ENCODE measurements around the gene OR10V1. TPM values are rescaled to one million over a fixed set of nuclear protein-coding genes. Genes with fewer than 3 reads are reported as not detected.

Gene OR10V1
- total RNA-seq, 1 donor from 2014 or later = not detected

GRCh38 chr11:59668950-59669610, 44.6 kb downstream of the OR10V1 start, which contains the start of gene PATL1:
PATL1 (minus strand) TSS chr11:59669037; CDS start chr11:59668895, 142 bp downstream.
- peak; percentile 98 to 99 for DNase-seq (ENCODE audit: low read depth in 2 of 2)

- peak in 1 of 2 donors; percentile 50 for DNase-seq (ENCODE audit: low read depth in 2 of 2)
Measured at GRCh38 chr11:59668188-59668949, 45.3 kb downstream of the OR10V1 start.

GRCh38 chr11:59667812-59668187, 45.8 kb downstream of the OR10V1 start:
- no peak for DNase-seq (ENCODE audit: low read depth in 2 of 2)

GRCh38 chr11:59666969-59667368, 46.7 kb downstream of the OR10V1 start:
- DNase-seq (ENCODE audit: low read depth in 2 of 2) = no peak

Other genes with a start within 250 kb of the OR10V1 start
- gene OR4D10, start 240.5 kb downstream of the OR10V1 start, total RNA-seq = not detected in 2 replicates
- not detected in 2 replicates for gene OR4D11, start 210.3 kb downstream of the OR10V1 start, total RNA-seq
- not detected in 2 replicates for gene OR4D9, start 202.3 kb downstream of the OR10V1 start, total RNA-seq
- 37.1 and 62.6 TPM in 2 replicates for gene OSBP, start 98.1 kb downstream of the OR10V1 start, total RNA-seq
- gene PATL1, start 44.8 kb downstream of the OR10V1 start, total RNA-seq = 4.2 and 10.1 TPM in 2 replicates
- gene STX3, start 41.5 kb upstream of the OR10V1 start, total RNA-seq = 62.4 and 102 TPM in 2 replicates
- 20.2 and 29.3 TPM in 2 replicates for gene MRPL16, start 96.9 kb upstream of the OR10V1 start, total RNA-seq
- gene CBLIF, start 131.7 kb upstream of the OR10V1 start, total RNA-seq = not detected in 2 replicates
- not detected in 2 replicates for gene TCN1, start 152.6 kb upstream of the OR10V1 start, total RNA-seq
- gene OOSP3, start 164.9 kb upstream of the OR10V1 start, total RNA-seq = 0.13 TPM in 2 replicates
- 0.13 TPM in 1 of 2 replicates, not detected in the other for gene OOSP1, start 224.6 kb upstream of the OR10V1 start, total RNA-seq